ENCODE data around the gene FGGY.

The FGGY gene

GRCh38 chr1:59288046-59288445, 8.8 kb upstream of the FGGY start:
- H3K4me3 ChIP-seq (ENCODE audit: low read depth, low read length), result no peak overlapping the region
- TF ChIP-seq CTCF (IDR thresholded peaks at IDR 0.05; ENCODE audit: low read depth, low read length, missing control alignments), result no peak
- DNase-seq (ENCODE audit: low read depth), result no peak

GRCh38 chr1:59289570-59289969, 7.3 kb upstream of the FGGY start:
- DNase-seq (ENCODE audit: low read depth), result no peak
- no peak for TF ChIP-seq CTCF (IDR thresholded peaks at IDR 0.05; ENCODE audit: low read depth, low read length, missing control alignments)
- no peak overlapping the region for H3K4me3 ChIP-seq (ENCODE audit: low read depth, low read length)

- TF ChIP-seq CTCF (IDR thresholded peaks at IDR 0.05; ENCODE audit: low read depth, low read length, missing control alignments), result peak; percentile 69
- H3K4me3 ChIP-seq (ENCODE audit: low read depth, low read length), result no peak overlapping the region
- DNase-seq (ENCODE audit: low read depth), result no peak
These were observed 6.5 kb upstream of the FGGY start for GRCh38 chr1:59290193-59290949.

GRCh38 chr1:59291561-59291960, 5.3 kb upstream of the FGGY start:
- DNase-seq (ENCODE audit: low read depth), result no peak
- H3K4me3 ChIP-seq (ENCODE audit: low read depth, low read length), result no peak overlapping the region
- no peak for TF ChIP-seq CTCF (IDR thresholded peaks at IDR 0.05; ENCODE audit: low read depth, low read length, missing control alignments)

- H3K4me3 ChIP-seq (ENCODE audit: low read depth, low read length), result no peak overlapping the region
These were observed 4.3 kb upstream of the FGGY start for GRCh38 chr1:59292562-59292961.

GRCh38 chr1:59293206-59293605, 3.7 kb upstream of the FGGY start:
- H3K4me3 ChIP-seq (ENCODE audit: low read depth, low read length), result no peak overlapping the region
- no peak for TF ChIP-seq CTCF (IDR thresholded peaks at IDR 0.05; ENCODE audit: low read depth, low read length, missing control alignments)
- no peak for DNase-seq (ENCODE audit: low read depth)

More at GRCh38 chr1:59292562-59292961, 4.3 kb upstream of the FGGY start:
- TF ChIP-seq CTCF (IDR thresholded peaks at IDR 0.05; ENCODE audit: low read depth, low read length, missing control alignments), result no peak
- peak; percentile 35 for DNase-seq (ENCODE audit: low read depth)

GRCh38 chr1:59293849-59294248, 3.0 kb upstream of the FGGY start:
- DNase-seq (ENCODE audit: low read depth), result no peak
- no peak overlapping the region for H3K4me3 ChIP-seq (ENCODE audit: low read depth, low read length)
- TF ChIP-seq CTCF (IDR thresholded peaks at IDR 0.05; ENCODE audit: low read depth, low read length, missing control alignments), result no peak
